GM23338 (cell line): ENCODE data around the gene FAM89A. TPM values are rescaled to one million over a fixed set of nuclear protein-coding genes. Genes with fewer than 3 reads are reported as not detected.

Experiments
- ATAC-seq: fragments of 200-7000 bp; cut with Tn5 transposase; 3 replicates; pipeline ENCODE4 v1.9.1; 2020
- DNase-seq: peaks from one replicate; pipeline ENCODE4 v3.0.0-alpha.2; 2015; ENCODE audit warnings: low spot score
- H2AFZ ChIP-seq: fragments of 200-600 bp; sonication (generic); 2 replicates; pipeline ENCODE4 v1.8.0; 2016; ENCODE audit warnings: antibody characterized with exemption, mild to moderate bottlenecking, moderate library complexity
- H3F3A ChIP-seq: fragments of 200-600 bp; sonication (generic); replicated peaks from 2 replicates; pipeline ENCODE4 v1.8.0; 2017; ENCODE audit warnings: antibody characterized with exemption, mixed run types, low read depth
- H3K27ac ChIP-seq: fragments of 200-600 bp; sonication (generic); 2 replicates; pipeline ENCODE4 v1.6.1; 2016; ENCODE audit warnings: low read depth
- H3K27me3 ChIP-seq: fragments of 200-600 bp; sonication (generic); 2 replicates; pipeline ENCODE4 v1.8.0; 2016; ENCODE audit warnings: mild to moderate bottlenecking, mixed run types, moderate library complexity; ENCODE audit not compliant: insufficient read depth
- H3K36me3 ChIP-seq: fragments of 200-600 bp; sonication (generic); 2 replicates; pipeline ENCODE4 v1.8.0; 2016; ENCODE audit warnings: mild to moderate bottlenecking; ENCODE audit not compliant: insufficient read depth
- H3K4me1 ChIP-seq: fragments of 200-600 bp; sonication (generic); 2 replicates; pipeline ENCODE4 v1.8.0; 2016; ENCODE audit warnings: mild to moderate bottlenecking, moderate library complexity; ENCODE audit not compliant: insufficient read depth
- H3K4me2 ChIP-seq: fragments of 200-600 bp; sonication (generic); 2 replicates; pipeline ENCODE4 v1.7.1; 2017; ENCODE audit warnings: mixed run types
- H3K4me3 ChIP-seq: fragments of 200-600 bp; sonication (generic); 2 replicates; pipeline ENCODE4 v1.6.1; 2016; ENCODE audit warnings: mixed run types
- H3K79me2 ChIP-seq: fragments of 200-600 bp; sonication (generic); replicated peaks from 2 replicates; pipeline ENCODE4 v1.8.0; 2017; ENCODE audit warnings: mild to moderate bottlenecking; ENCODE audit not compliant: insufficient read depth
- H3K9me2 ChIP-seq: fragments of 200-600 bp; sonication (generic); 2 replicates; pipeline ENCODE4 v1.8.0; 2017; ENCODE audit not compliant: insufficient read depth
- H4K20me1 ChIP-seq: fragments of 200-600 bp; sonication (generic); replicated peaks from 2 replicates; pipeline ENCODE4 v1.8.0; 2017; ENCODE audit warnings: mild to moderate bottlenecking; ENCODE audit not compliant: insufficient read depth
- H3K27ac Mint-ChIP-seq: 2 replicates; pipeline ENCODE4 v1.8.0; 2020; ENCODE audit warnings: inconsistent platforms, mild to moderate bottlenecking, moderate library complexity, mixed read lengths
- H3K27me3 Mint-ChIP-seq: 3 replicates; pipeline ENCODE4 v1.8.0; 2022; ENCODE audit warnings: low read depth, mild to moderate bottlenecking, moderate library complexity, mixed read lengths, inconsistent platforms; ENCODE audit not compliant: insufficient read depth, poor library complexity
- H3K36me3 Mint-ChIP-seq: 3 replicates; pipeline ENCODE4 v1.8.0; 2021; ENCODE audit warnings: low read depth, mild to moderate bottlenecking, inconsistent platforms, moderate library complexity, mixed read lengths
- H3K4me1 Mint-ChIP-seq: 3 replicates; pipeline ENCODE4 v1.8.0; 2020; ENCODE audit warnings: mild to moderate bottlenecking, inconsistent platforms, mixed read lengths
- H3K4me3 Mint-ChIP-seq: 3 replicates; pipeline ENCODE4 v1.8.0; 2021; ENCODE audit warnings: moderate library complexity, mild to moderate bottlenecking, inconsistent platforms, mixed read lengths
- H3K9me3 Mint-ChIP-seq: 3 replicates; pipeline ENCODE4 v1.8.0; 2020; ENCODE audit warnings: moderate library complexity, mild to moderate bottlenecking, inconsistent platforms, mixed read lengths
- CTCF ChIP-seq, 2 experiments: fragments of 200-600 bp in 1 of 2; sonication (generic) in 1 of 2; conservative IDR thresholded peaks; 2 replicates each; pipeline versions ENCODE4 v1.5.1 to v1.6.1; 2016 to 2017; ENCODE audit warnings: antibody characterized with exemption in 2 of 2, low read depth in 2 of 2, mild to moderate bottlenecking in 2 of 2, moderate library complexity in 1 of 2
- JUNB ChIP-seq: IDR thresholded peaks from one replicate; pipeline ENCODE4 v1.6.1; 2016; ENCODE audit warnings: antibody characterized with exemption; ENCODE audit not compliant: unreplicated experiment
- NANOG ChIP-seq: IDR thresholded peaks from 2 replicates; pipeline ENCODE4 v1.6.1; 2016; ENCODE audit warnings: antibody characterized with exemption, borderline replicate concordance
- POLR2AphosphoS5 ChIP-seq: IDR thresholded peaks from 2 replicates; pipeline ENCODE4 v1.6.1; 2016; ENCODE audit warnings: antibody characterized with exemption, low read depth
- STAT1 ChIP-seq: IDR thresholded peaks from one replicate; pipeline ENCODE4 v1.6.1; 2016; ENCODE audit warnings: antibody characterized with exemption; ENCODE audit not compliant: unreplicated experiment
- ZNF114 ChIP-seq: fragments of 250-450 bp; sonication (Bioruptor Pico); IDR thresholded peaks from 2 replicates; pipeline ENCODE4 v1.5.0; 2020; ENCODE audit warnings: mild to moderate bottlenecking, moderate library complexity
- ZNF331 ChIP-seq: fragments of 250-450 bp; sonication (Bioruptor Pico); IDR thresholded peaks from 2 replicates; pipeline ENCODE4 v1.5.0; 2020; ENCODE audit warnings: low read depth, mild to moderate bottlenecking, moderate library complexity
- polyA plus RNA-seq: library from polyadenylated mRNA; unstranded; fragments of >200 nt; fragmentation: Nextera tagmentation; extraction: Ambion mirVana; gene quantifications from 2 replicates; pipeline ENCODE4 v1.2.1, GENCODE V29; 2016
- total RNA-seq: library from RNA; depleted of rRNA; stranded (reverse); fragments of >200 nt; shearing (Covaris generic); gene quantifications from 2 replicates; pipeline ENCODE4 v1.2.3, GENCODE V29; 2014
- TF ChIP-seq, protein P1 (sequence below): IDR thresholded peaks from 2 replicates; pipeline ENCODE4 v1.6.1; 2016; ENCODE audit warnings: antibody characterized with exemption
- TF ChIP-seq, protein P2 (sequence below): IDR thresholded peaks from one replicate; pipeline ENCODE4 v1.6.1; 2018; ENCODE audit warnings: antibody characterized with exemption; ENCODE audit not compliant: unreplicated experiment

Gene FAM89A
- total and polyA plus RNA-seq, 2 experiments from 2014 or later, result 3.2 to 3.8 TPM

- no peaks in the 10 kb centered on the region for H3K36me3 Mint-ChIP-seq
- H4K20me1 ChIP-seq, result no peaks in the 10 kb centered on the region; the same call in 1 of the 2 replicates
- no peaks in the 10 kb centered on the region for H3K4me1 ChIP-seq
- no peaks in the 10 kb centered on the region for H3K36me3 ChIP-seq
- DNase-seq (no peak), ATAC-seq (no peak)
- H3K4me3 ChIP-seq, result no peak overlapping the region
- H3K9me2 ChIP-seq, result no peaks in the 10 kb centered on the region
- no peaks in the 10 kb centered on the region for H3F3A ChIP-seq
- no peak overlapping the region for H2AFZ ChIP-seq
- no peak overlapping the region for H3K4me2 ChIP-seq
- H3K4me1 Mint-ChIP-seq, result no peaks in the 10 kb centered on the region
- peaks cover 6% of the 10 kb centered on the region for H3K27me3 Mint-ChIP-seq
- TF ChIP-seq ZNF331, result no peak
- no peaks in the 10 kb centered on the region for H3K27me3 ChIP-seq
- no peaks in the 10 kb centered on the region for H3K79me2 ChIP-seq
- no peak overlapping the region for H3K4me3 Mint-ChIP-seq
- no peaks in the 10 kb centered on the region for H3K9me3 Mint-ChIP-seq
- H3K27ac Mint-ChIP-seq, result no peak overlapping the region
- H3K27ac ChIP-seq, result no peak overlapping the region
Observed at GRCh38 chr1:231059566-231060193, 19.6 kb upstream of the FAM89A start.

DNA sequence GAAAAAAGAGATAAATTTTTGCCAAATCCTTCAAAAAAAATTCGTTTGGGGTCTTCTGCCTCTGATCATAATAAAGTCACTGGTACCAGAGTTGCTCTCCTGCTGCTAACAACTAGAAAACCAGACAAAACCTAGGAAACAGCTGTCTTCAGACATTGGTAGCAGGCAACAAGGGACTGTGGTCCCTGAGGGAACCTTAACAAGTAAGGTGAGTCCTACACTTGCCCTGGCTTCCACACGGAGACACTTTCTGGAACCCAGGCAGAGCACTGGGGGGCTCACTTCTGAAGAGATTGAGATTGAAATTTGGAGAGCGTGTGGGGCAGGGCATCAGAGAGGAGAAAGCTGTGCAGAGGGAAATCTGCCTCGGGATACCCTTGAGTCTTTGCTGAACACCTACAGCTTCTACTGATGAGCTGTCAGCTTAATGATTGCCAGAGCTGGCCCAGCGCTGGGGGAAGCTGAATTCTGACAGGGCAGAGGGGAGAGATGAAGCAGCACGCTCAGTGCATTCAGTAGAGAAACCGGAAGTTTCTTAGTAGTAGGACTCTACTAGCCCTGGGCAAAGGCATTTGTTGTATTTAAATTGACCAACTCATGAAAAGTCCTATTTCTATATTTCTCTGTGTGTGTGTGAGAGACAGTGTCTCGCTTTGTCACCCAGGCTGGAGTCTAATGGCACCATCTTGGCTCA, 18.5 kb upstream of the FAM89A start:
- no peak overlapping the region for H2AFZ ChIP-seq
- no peak overlapping the region for H3K27ac Mint-ChIP-seq
- H3K4me2 ChIP-seq, result no peak overlapping the region
- TF ChIP-seq, protein P1, sequence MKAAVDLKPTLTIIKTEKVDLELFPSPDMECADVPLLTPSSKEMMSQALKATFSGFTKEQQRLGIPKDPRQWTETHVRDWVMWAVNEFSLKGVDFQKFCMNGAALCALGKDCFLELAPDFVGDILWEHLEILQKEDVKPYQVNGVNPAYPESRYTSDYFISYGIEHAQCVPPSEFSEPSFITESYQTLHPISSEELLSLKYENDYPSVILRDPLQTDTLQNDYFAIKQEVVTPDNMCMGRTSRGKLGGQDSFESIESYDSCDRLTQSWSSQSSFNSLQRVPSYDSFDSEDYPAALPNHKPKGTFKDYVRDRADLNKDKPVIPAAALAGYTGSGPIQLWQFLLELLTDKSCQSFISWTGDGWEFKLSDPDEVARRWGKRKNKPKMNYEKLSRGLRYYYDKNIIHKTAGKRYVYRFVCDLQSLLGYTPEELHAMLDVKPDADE, result no peak
- TF ChIP-seq CTCF (conservative IDR thresholded peaks at IDR 0.05; ENCODE audit: low read depth in 2 of 2), result no peak
- TF ChIP-seq NANOG, result no peak
- no peak for TF ChIP-seq STAT1
- no peak for TF ChIP-seq JUNB
- TF ChIP-seq, protein P2, sequence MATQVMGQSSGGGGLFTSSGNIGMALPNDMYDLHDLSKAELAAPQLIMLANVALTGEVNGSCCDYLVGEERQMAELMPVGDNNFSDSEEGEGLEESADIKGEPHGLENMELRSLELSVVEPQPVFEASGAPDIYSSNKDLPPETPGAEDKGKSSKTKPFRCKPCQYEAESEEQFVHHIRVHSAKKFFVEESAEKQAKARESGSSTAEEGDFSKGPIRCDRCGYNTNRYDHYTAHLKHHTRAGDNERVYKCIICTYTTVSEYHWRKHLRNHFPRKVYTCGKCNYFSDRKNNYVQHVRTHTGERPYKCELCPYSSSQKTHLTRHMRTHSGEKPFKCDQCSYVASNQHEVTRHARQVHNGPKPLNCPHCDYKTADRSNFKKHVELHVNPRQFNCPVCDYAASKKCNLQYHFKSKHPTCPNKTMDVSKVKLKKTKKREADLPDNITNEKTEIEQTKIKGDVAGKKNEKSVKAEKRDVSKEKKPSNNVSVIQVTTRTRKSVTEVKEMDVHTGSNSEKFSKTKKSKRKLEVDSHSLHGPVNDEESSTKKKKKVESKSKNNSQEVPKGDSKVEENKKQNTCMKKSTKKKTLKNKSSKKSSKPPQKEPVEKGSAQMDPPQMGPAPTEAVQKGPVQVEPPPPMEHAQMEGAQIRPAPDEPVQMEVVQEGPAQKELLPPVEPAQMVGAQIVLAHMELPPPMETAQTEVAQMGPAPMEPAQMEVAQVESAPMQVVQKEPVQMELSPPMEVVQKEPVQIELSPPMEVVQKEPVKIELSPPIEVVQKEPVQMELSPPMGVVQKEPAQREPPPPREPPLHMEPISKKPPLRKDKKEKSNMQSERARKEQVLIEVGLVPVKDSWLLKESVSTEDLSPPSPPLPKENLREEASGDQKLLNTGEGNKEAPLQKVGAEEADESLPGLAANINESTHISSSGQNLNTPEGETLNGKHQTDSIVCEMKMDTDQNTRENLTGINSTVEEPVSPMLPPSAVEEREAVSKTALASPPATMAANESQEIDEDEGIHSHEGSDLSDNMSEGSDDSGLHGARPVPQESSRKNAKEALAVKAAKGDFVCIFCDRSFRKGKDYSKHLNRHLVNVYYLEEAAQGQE, result no peak
- TF ChIP-seq ZNF114 (CRISPR knock-in tag), result no peak
- TF ChIP-seq POLR2AphosphoS5, result no peak

More for the DNA sequence above, 18.5 kb upstream of the FAM89A start:
- Histone ChIP-seq H3K27ac (no peak overlapping the region), H3K9me2 (no peaks in the 10 kb centered on the region), H4K20me1 (no peaks in the 10 kb centered on the region; the same call in 1 of the 2 replicates), H3F3A (no peaks in the 10 kb centered on the region), H3K36me3 (no peaks in the 10 kb centered on the region), H3K79me2 (no peaks in the 10 kb centered on the region), H3K27me3 (no peaks in the 10 kb centered on the region), H3K4me1 (no peaks in the 10 kb centered on the region), H3K4me3 (no peak overlapping the region)
- ATAC-seq, result no peak
- no peaks in the 10 kb centered on the region for H3K4me1 Mint-ChIP-seq
- H3K36me3 Mint-ChIP-seq, result no peaks in the 10 kb centered on the region
- no peaks in the 10 kb centered on the region for H3K9me3 Mint-ChIP-seq
- no peak overlapping the region for H3K4me3 Mint-ChIP-seq
- no peak for DNase-seq
- H3K27me3 Mint-ChIP-seq, result peaks cover 6% of the 10 kb centered on the region
